Esophagus (tissue), 2 donors: ENCODE measurements around the gene RYK. TPM values are rescaled to one million over a fixed set of nuclear protein-coding genes. Genes with fewer than 3 reads are reported as not detected.
"Not testable (repeated sequence)": the region's sequence is repeated elsewhere in the genome, so short reads cannot be mapped to it uniquely, and the experiment has no call there.

Experiments used
- H3K27ac ChIP-seq, 2 donors: one replicate each; pipeline ENCODE4 v1.5.1; 2013; ENCODE audit warnings: low read depth in 2 of 2, mild to moderate bottlenecking in 2 of 2, inconsistent platforms in 1 of 2, low read length in 1 of 2, moderate library complexity in 1 of 2
- H3K27me3 ChIP-seq, 2 donors: one replicate each; pipeline ENCODE4 v1.6.1; 2013; ENCODE audit warnings: low read length in 2 of 2, control low read depth in 1 of 2, mild to moderate bottlenecking in 1 of 2; ENCODE audit not compliant: insufficient read depth in 2 of 2, control insufficient read depth in 1 of 2
- H3K36me3 ChIP-seq, 2 donors: one replicate each; pipeline ENCODE4 v1.6.1; 2013; ENCODE audit warnings: low read length in 1 of 2; ENCODE audit not compliant: control insufficient read depth in 2 of 2, insufficient read depth in 2 of 2
- H3K4me1 ChIP-seq, 2 donors: one replicate each; pipeline ENCODE4 v1.6.1; 2013; ENCODE audit warnings: low read length in 1 of 2; ENCODE audit not compliant: control insufficient read depth in 2 of 2, insufficient read depth in 2 of 2
- H3K4me3 ChIP-seq, 2 donors: one replicate each; pipeline ENCODE4 v1.5.1; 2013; ENCODE audit warnings: low read length in 2 of 2, mild to moderate bottlenecking in 2 of 2, low read depth in 1 of 2, moderate library complexity in 1 of 2
- H3K9me3 ChIP-seq, 2 donors: one replicate each; pipeline ENCODE4 v1.6.1; 2013; ENCODE audit warnings: mild to moderate bottlenecking in 2 of 2, low read depth in 1 of 2, low read length in 1 of 2, moderate library complexity in 1 of 2; ENCODE audit not compliant: control insufficient read depth in 2 of 2, insufficient read depth in 1 of 2
- WGBS, 2 donors: extraction: QIAGEN DNeasy Blood & Tissue Kit; methylation state at CpG; one replicate each; pipeline ENCODE4 v1.1.7; 2013; 5-methylcytosine and 5-hydroxymethylcytosine counted together
- polyA plus RNA-seq, 2 donors: library from polyadenylated mRNA; stranded (reverse); fragments of 200-250 nt; gene quantifications; one replicate each; pipeline ENCODE4 v1.2.3, GENCODE V29; 2013
- donor health status: healthy with polysubstance abuse.
- donor health status: Bipolar disorder and iron deficiency.

The RYK gene
- polyA plus RNA-seq, 2 donors, result 24.7 to 25.4 TPM

GRCh38 chr3:134284438-134284837, 33.8 kb upstream of the RYK start:
- Histone ChIP-seq H3K27me3 (no peaks in the 10 kb centered on the region), H3K4me3 (no peak overlapping the region), H3K27ac (no peak overlapping the region), H3K9me3 (no peaks in the 10 kb centered on the region), H3K36me3 (no peaks in the 10 kb centered on the region), H3K4me1 (no peaks in the 10 kb centered on the region)
- 89 to 92% methylated on average over 6 of the region's 6 CpGs for WGBS, 2 donors

DNA sequence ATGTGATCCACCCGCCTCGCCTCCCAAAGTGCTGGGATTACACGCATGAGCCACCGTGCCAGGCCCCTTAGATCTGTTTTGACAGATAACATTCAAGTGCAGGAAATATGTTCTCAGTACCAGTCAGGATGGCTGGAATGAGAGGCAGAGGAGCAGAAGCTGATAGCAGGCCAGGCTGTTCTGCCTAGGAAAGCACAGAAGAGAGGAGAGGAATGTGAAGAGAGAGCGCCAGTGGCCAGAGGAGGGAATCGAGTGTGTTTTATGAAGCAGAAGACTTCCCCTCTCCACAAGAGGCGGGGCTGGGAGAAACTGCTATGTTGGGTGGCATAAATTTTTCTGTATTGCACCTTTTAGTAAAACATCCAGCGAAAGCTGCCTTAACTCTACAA, 32.0 kb upstream of the RYK start:
- no peaks in the 10 kb centered on the region for H3K36me3 ChIP-seq
- no peaks in the 10 kb centered on the region for H3K27me3 ChIP-seq
- no peaks in the 10 kb centered on the region for H3K9me3 ChIP-seq
- H3K4me1 ChIP-seq, result peaks cover 0 to 2% of the 10 kb centered on the region in 2 donors
- WGBS, 2 donors, result 86 to 87% methylated on average over 8 of the region's 8 CpGs
- H3K4me3 ChIP-seq, result no peak overlapping the region
- no peak overlapping the region for H3K27ac ChIP-seq

DNA sequence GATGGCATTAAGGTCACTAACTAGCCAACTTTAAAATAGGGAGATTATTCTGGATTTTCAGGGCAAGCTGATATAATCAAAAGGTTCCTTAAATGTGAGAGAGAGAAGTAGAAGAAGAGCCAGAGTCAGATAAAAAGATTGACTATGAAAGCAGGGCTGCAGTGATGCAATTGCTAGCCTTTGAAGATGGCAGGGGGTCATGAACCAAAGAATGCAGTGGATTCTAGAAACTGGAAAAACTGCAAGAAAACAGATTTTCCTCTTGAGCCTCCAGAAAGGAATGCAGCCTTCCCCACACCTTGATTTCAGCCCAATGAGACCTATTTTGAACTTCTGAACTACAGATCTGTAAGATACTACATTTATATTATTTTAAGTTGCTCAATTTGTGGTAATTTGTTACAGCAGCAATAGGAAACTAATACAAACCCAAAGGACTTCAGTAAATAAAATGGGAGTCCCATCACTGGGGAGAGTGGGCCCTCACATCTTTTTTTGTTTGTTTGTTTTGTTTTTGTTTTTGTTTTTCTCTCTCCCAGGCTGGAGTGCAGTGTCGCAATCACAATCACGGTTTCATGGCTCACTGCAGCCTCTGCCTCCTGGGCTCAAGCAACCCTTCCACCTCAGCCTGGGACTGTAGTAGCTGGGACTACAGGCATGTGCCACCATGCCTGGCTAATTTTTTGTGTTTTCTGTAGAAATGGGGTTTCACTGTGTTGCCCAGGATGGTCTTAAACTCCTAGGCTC, 31.4 kb upstream of the RYK start:
- H3K36me3 ChIP-seq, result no peaks in the 10 kb centered on the region
- WGBS, 2 donors, result 79 to 82% methylated on average over 2 of the region's 2 CpGs
- H3K27ac ChIP-seq, result no peak overlapping the region
- peaks cover 0 to 4% of the 10 kb centered on the region in 2 donors for H3K4me1 ChIP-seq
- no peaks in the 10 kb centered on the region for H3K27me3 ChIP-seq
- no peaks in the 10 kb centered on the region for H3K9me3 ChIP-seq
- no peak overlapping the region for H3K4me3 ChIP-seq

DNA sequence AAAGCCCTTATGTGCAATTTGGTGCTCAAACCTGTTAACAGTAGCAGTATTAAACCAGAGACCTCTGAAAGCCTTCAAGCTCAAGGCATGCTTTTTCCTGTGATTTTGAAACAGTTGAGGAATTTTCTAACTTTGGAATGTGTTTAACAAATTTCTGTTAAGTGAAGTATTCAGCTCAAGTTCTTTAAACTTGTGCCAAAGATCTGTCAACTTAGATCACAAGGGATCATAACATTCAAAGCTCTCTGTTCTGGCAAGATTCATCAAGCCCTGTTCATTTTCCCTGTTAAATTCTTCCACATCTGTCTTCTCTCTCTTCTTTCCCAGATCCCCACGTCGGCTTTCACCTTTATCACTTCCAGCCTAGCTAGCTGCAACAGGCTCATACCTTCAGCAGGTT, 28.8 kb upstream of the RYK start:
- no peak overlapping the region for H3K4me3 ChIP-seq
- H3K27me3 ChIP-seq, result no peaks in the 10 kb centered on the region
- no peaks in the 10 kb centered on the region for H3K9me3 ChIP-seq
- peak overlapping the region; percentile 17 to 52 for H3K27ac ChIP-seq
- no peaks in the 10 kb centered on the region for H3K36me3 ChIP-seq
- 35 to 41% methylated on average over 2 of the region's 2 CpGs for WGBS, 2 donors
- peaks cover 0 to 4% of the 10 kb centered on the region in 2 donors for H3K4me1 ChIP-seq

DNA sequence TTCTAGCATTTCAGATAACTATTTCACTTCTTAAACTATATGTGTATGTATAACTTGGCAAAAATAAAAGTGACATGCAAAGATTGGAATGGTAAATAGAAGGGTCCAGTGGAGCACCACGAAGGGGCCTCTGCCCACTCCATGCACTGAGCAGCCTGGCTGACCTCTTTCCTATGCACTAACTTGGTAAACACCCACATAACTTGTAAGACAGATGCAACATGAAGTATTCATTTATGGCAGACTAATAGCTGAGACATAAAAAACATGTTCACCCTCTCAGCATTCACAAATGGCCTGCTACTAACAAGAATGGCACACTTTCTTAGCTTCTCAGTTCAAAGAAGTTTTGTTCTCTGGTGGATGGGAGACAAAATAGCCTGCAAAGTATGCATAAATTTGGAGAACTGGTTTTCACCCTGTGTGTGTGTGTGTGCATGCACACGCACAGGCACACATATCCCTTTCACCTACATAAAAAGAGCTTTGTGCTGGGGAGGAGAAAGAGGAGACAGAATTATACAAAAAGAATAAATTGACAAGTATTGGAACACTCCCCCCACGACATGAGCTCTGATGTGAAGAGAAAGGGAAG, 26.5 kb upstream of the RYK start:
- no peak overlapping the region for H3K4me3 ChIP-seq
- 36 to 55% methylated on average over 3 of the region's 3 CpGs for WGBS, 2 donors
- H3K4me1 ChIP-seq, result peaks cover 0 to 4% of the 10 kb centered on the region in 2 donors
- no peak overlapping the region for H3K27ac ChIP-seq
- H3K9me3 ChIP-seq, result no peaks in the 10 kb centered on the region
- no peaks in the 10 kb centered on the region for H3K36me3 ChIP-seq
- H3K27me3 ChIP-seq, result no peaks in the 10 kb centered on the region

GRCh38 chr3:134276086-134276485, 25.4 kb upstream of the RYK start:
- Histone ChIP-seq H3K27ac (no peak overlapping the region), H3K36me3 (no peaks in the 10 kb centered on the region), H3K4me3 (no peak overlapping the region), H3K27me3 (no peaks in the 10 kb centered on the region), H3K4me1 (peaks cover 0 to 4% of the 10 kb centered on the region in 2 donors), H3K9me3 (no peaks in the 10 kb centered on the region)
- 69 to 70% methylated on average over 3 of the region's 3 CpGs for WGBS, 2 donors

- not testable (repeated sequence) for H3K27me3 ChIP-seq, H3K9me3 ChIP-seq, H3K4me1 ChIP-seq, H3K27ac ChIP-seq, H3K4me3 ChIP-seq, H3K36me3 ChIP-seq
Measured at GRCh38 chr3:134275110-134275509, 24.5 kb upstream of the RYK start.

DNA sequence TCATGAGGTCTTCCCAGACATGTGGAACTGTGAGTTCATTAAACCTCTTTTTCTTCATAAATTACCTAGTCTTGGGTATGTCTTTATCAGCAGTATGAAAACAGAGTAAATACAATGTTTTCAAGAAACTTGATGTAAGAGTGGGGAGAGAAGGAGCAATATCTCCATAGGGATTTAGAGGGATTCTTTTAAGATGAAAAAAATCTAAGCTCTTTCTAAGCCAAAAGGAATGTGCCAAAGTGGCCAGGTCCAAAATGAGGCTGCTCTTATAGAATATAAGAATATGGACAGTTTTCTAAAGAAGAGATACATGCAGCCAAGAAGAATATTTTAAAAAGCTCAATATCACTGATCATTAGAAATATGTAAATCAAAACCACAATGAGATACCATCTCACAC, 23.9 kb upstream of the RYK start:
- Histone ChIP-seq H3K9me3 (no peaks in the 10 kb centered on the region), H3K4me1 (peaks cover 0 to 4% of the 10 kb centered on the region in 2 donors), H3K36me3 (no peaks in the 10 kb centered on the region), H3K4me3 (no peak overlapping the region), H3K27ac (no peak overlapping the region), H3K27me3 (no peaks in the 10 kb centered on the region)

DNA sequence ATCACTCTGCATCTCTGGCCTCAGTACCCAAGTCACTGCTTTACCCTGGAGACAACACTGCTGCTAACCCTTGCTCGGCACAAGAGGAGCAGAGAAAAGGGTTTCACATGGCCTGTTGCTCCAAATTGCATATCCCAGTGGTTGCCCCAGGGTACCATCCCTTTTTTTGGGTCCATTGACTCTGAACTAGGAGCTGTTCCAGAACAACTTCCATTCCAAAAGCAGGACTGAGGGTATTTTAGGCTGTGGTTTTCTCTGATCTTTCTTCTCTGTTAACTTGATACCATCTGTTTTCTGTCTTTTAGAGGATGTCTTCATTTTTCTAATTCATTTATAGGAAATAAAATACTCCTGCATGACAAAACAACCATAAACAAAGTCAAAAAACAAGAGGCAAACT, 17.3 kb upstream of the RYK start:
- H3K4me3 ChIP-seq, result no peak overlapping the region
- H3K9me3 ChIP-seq, result no peaks in the 10 kb centered on the region
- no peaks in the 10 kb centered on the region for H3K4me1 ChIP-seq
- 44 to 65% methylated on average over 1 of the region's 1 CpG for WGBS, 2 donors
- no peaks in the 10 kb centered on the region for H3K27me3 ChIP-seq
- no peaks in the 10 kb centered on the region for H3K36me3 ChIP-seq
- no peak overlapping the region for H3K27ac ChIP-seq

DNA sequence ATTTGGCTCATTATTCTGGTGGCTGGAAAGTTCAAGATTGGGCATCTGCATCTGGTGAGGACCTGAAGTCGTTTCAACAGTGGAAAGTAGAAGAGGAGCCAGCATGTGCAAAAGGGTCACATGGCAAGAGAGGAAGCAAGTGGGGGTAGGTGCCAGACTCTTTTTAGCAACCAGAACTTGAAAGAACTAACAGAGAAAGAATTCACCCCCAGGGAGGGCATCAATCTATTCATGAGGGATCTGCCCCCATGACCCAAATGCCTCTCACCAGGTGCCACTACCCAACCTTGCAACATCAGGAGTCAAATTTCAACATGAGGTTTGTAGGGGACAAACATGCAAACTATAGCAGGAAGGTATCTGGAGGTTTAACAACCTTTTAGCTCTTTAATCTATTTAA, 10.3 kb upstream of the RYK start:
- no peaks in the 10 kb centered on the region for H3K36me3 ChIP-seq
- H3K4me1 ChIP-seq, result no peaks in the 10 kb centered on the region
- no peaks in the 10 kb centered on the region for H3K9me3 ChIP-seq
- WGBS, 2 donors, result 24 to 36% methylated on average over 1 of the region's 1 CpG
- no peak overlapping the region for H3K4me3 ChIP-seq
- no peak overlapping the region for H3K27ac ChIP-seq
- no peaks in the 10 kb centered on the region for H3K27me3 ChIP-seq
